GM19099 (cell line): ENCODE measurements around the gene STK32C.

Experiments used
- POLR2A ChIP-seq: IDR thresholded peaks from 3 replicates; pipeline ENCODE4 v1.6.1; 2011; ENCODE audit warnings: low read depth; ENCODE audit not compliant: insufficient read length; ENCODE audit errors: extremely low read depth

STK32C gene

GRCh38 chr10:132307823-132308586 is at the start of gene STK32C:
Gene STK32C (minus strand): TSS chr10:132307950. CDS start chr10:132307833, 117 bp downstream.
- TF ChIP-seq POLR2A: peak; percentile 6

- TF ChIP-seq POLR2A: no peak
These were observed 49.0 kb upstream of the STK32C start for GRCh38 chr10:132356621-132357195.

- TF ChIP-seq POLR2A: no peak
These were observed 48.0 kb upstream of the STK32C start for GRCh38 chr10:132355754-132356153.

GRCh38 chr10:132355297-132355696 is 47.5 kb upstream of the STK32C start:
- no peak for TF ChIP-seq POLR2A

GRCh38 chr10:132354356-132355094 is 46.8 kb upstream of the STK32C start:
- no peak for TF ChIP-seq POLR2A

- no peak for TF ChIP-seq POLR2A
These were observed 46.0 kb upstream of the STK32C start for GRCh38 chr10:132353456-132354355.

GRCh38 chr10:132351611-132352010 is 43.9 kb upstream of the STK32C start:
- no peak for TF ChIP-seq POLR2A

GRCh38 chr10:132350946-132351345 is 43.2 kb upstream of the STK32C start:
- TF ChIP-seq POLR2A: no peak

GRCh38 chr10:132350391-132350790 is 42.6 kb upstream of the STK32C start:
- TF ChIP-seq POLR2A: no peak

GRCh38 chr10:132349766-132350165 is 42.0 kb upstream of the STK32C start:
- no peak for TF ChIP-seq POLR2A

GRCh38 chr10:132347931-132348267 is 40.1 kb upstream of the STK32C start:
- no peak for TF ChIP-seq POLR2A

- TF ChIP-seq POLR2A: no peak
These were observed 39.6 kb upstream of the STK32C start for GRCh38 chr10:132347211-132347930.

GRCh38 chr10:132346806-132347205 is 39.1 kb upstream of the STK32C start:
- no peak for TF ChIP-seq POLR2A

- TF ChIP-seq POLR2A: no peak
These were observed 37.6 kb upstream of the STK32C start for GRCh38 chr10:132345345-132345744.
